K562 (cell line): Measurements from ENCODE around the gene CHI3L1. TPM values are rescaled to one million over a fixed set of nuclear protein-coding genes. Genes with fewer than 3 reads are reported as not detected.

Experiments
- ATAC-seq: fragments of 200-7000 bp; cut with Tn5 transposase; 3 replicates; pipeline ENCODE4 v1.9.1; 2020; ENCODE audit warnings: moderate library complexity
- BruUV-seq: library from RNA; stranded (reverse); fragments of 400-500 nt; replicated peaks from 2 replicates; lab custom pipeline; 2021; lab: Mats Ljungman, UMichigan
- CTCF ChIA-PET: fragments of 300-600 bp; formaldehyde crosslinking; extraction: SDS; loops from one replicate; lab custom pipeline; 2021; ENCODE audit warnings: low intra/inter-chr PET ratio; lab: Yijun Ruan, JAX
- POLR2A ChIA-PET: fragments of 300-600, 350-650 bp; sonication (Branson Sonifier 250); formaldehyde crosslinking; extraction: SDS; loops from one replicate; lab custom pipeline; 2021; ENCODE audit warnings: antibody characterized with exemption, inconsistent platforms; lab: Yijun Ruan, JAX
- DNase-seq, 4 experiments: peaks; one replicate each; pipeline versions ENCODE4 v3.0.0 to v3.0.0-alpha.2; 2011 to 2018; ENCODE audit warnings: low spot score in 3 of 4, mixed read lengths in 3 of 4; ENCODE audit errors: extremely low read depth in 1 of 4
- FAIRE-seq: peaks from 2 replicates; lab custom pipeline; 2011; peaks lifted over from hg19 to GRCh38; lab: Jason Lieb, UNC
- H2AFZ ChIP-seq: 2 replicates; pipeline ENCODE4 v1.6.0; 2011; ENCODE audit warnings: low read depth, low read length, control low read depth, inconsistent platforms
- H3K27ac ChIP-seq: fragments of 200-600 bp; 3 replicates; pipeline ENCODE4 v1.8.0; 2011; ENCODE audit warnings: low read depth, mild to moderate bottlenecking, control low read depth, inconsistent platforms, low read length, moderate library complexity, mixed read lengths; ENCODE audit errors: extremely low read depth
- H3K27me3 ChIP-seq, 2 experiments: fragments of 300-600 bp in 1 of 2; 2 replicates in 1 of 2; 3 replicates in 1 of 2; pipeline versions ENCODE4 v1.6.0 to v1.8.0; 2011; ENCODE audit warnings: inconsistent platforms in 2 of 2, low read length in 2 of 2, mild to moderate bottlenecking in 1 of 2, mixed read lengths in 1 of 2, moderate library complexity in 1 of 2; ENCODE audit not compliant: control insufficient read depth in 2 of 2, insufficient read depth in 2 of 2
- H3K36me3 ChIP-seq: fragments of 300-600 bp; 3 replicates; pipeline ENCODE4 v1.8.0; 2011; ENCODE audit warnings: mild to moderate bottlenecking, low read length, inconsistent platforms; ENCODE audit not compliant: control insufficient read depth, insufficient read depth
- H3K4me1 ChIP-seq, 2 experiments: fragments of 200-600 bp in 1 of 2; replicated peaks in 1 of 2; 2 replicates in 1 of 2; 3 replicates in 1 of 2; pipeline versions ENCODE4 v1.5.1 to v1.8.0; 2011; ENCODE audit warnings: inconsistent platforms in 2 of 2, low read length in 2 of 2, mild to moderate bottlenecking in 1 of 2, mixed read lengths in 1 of 2, moderate library complexity in 1 of 2; ENCODE audit not compliant: control insufficient read depth in 2 of 2, insufficient read depth in 2 of 2
- H3K4me2 ChIP-seq: 2 replicates; pipeline ENCODE4 v1.6.1; 2011; ENCODE audit warnings: low read length, control low read depth, inconsistent platforms, mixed read lengths; ENCODE audit not compliant: insufficient read depth
- H3K4me3 ChIP-seq: fragments of 200-600 bp; sonication (generic), shearing (Covaris generic); 2 replicates; pipeline ENCODE4 v1.5.1; 2016; ENCODE audit warnings: control low read depth, inconsistent platforms
- H3K79me2 ChIP-seq: fragments of 200-600 bp; 3 replicates; pipeline ENCODE4 v1.8.0; 2011; ENCODE audit warnings: low read length, inconsistent platforms; ENCODE audit not compliant: control insufficient read depth, insufficient read depth
- H3K9ac ChIP-seq, 2 experiments: 2 replicates each; pipeline versions ENCODE4 v1.6.0 to v1.6.1; 2011; ENCODE audit warnings: low read depth in 2 of 2, low read length in 2 of 2, control low read depth in 1 of 2, inconsistent platforms in 1 of 2, mild to moderate bottlenecking in 1 of 2, mixed read lengths in 1 of 2; ENCODE audit not compliant: insufficient read depth in 1 of 2
- H3K9me1 ChIP-seq: one replicate; pipeline ENCODE4 v1.6.0; 2011; ENCODE audit warnings: inconsistent platforms, mild to moderate bottlenecking, low read length, moderate library complexity; ENCODE audit not compliant: control insufficient read depth, insufficient read depth
- H3K9me3 ChIP-seq: replicated peaks from 2 replicates; pipeline ENCODE4 v1.5.1; 2011; ENCODE audit warnings: low read depth, low read length, inconsistent platforms; ENCODE audit not compliant: control insufficient read depth, insufficient read depth
- H4K20me1 ChIP-seq: replicated peaks from 2 replicates; pipeline ENCODE4 v1.6.1; 2011; ENCODE audit warnings: low read length, inconsistent platforms, mixed read lengths; ENCODE audit not compliant: control insufficient read depth, insufficient read depth
- C11orf30 ChIP-seq: fragments of 450-650 bp; IDR thresholded peaks from 2 replicates; pipeline ENCODE4 v1.6.1; 2016; ENCODE audit warnings: low read depth, mild to moderate bottlenecking
- CEBPB ChIP-seq: fragments of 450-650 bp; IDR thresholded peaks from 2 replicates; pipeline ENCODE4 v1.6.1; 2016; ENCODE audit warnings: missing genetic modification characterization, missing compliant biosample characterization
- ELF1 ChIP-seq: fragments of 200-800 bp; sonication (Bioruptor generic); IDR thresholded peaks from 2 replicates; pipeline ENCODE4 v1.6.1; 2016; ENCODE audit warnings: missing genetic modification characterization, missing compliant biosample characterization
- ELF4 ChIP-seq: fragments of 450-650 bp; formaldehyde crosslinking; IDR thresholded peaks from 2 replicates; pipeline ENCODE4 v1.4.0; 2022; ENCODE audit warnings: missing genetic modification characterization
- EWSR1 ChIP-seq: fragments of 450-650 bp; IDR thresholded peaks from 2 replicates; pipeline ENCODE4 v1.6.1; 2018; ENCODE audit warnings: borderline replicate concordance, mild to moderate bottlenecking, low read depth, moderate library complexity; ENCODE audit not compliant: partially characterized antibody
- HMG20B ChIP-seq: fragments of 250-450 bp; sonication (Bioruptor Pico); IDR thresholded peaks from 2 replicates; pipeline ENCODE4 v1.5.0; 2021; ENCODE audit warnings: mild to moderate bottlenecking
- HNRNPL ChIP-seq: fragments of 200-400 bp; formaldehyde crosslinking; IDR thresholded peaks from 2 replicates; pipeline ENCODE4 v1.6.1; 2017; ENCODE audit warnings: low read depth, mild to moderate bottlenecking, low read length
- MCM3 ChIP-seq: fragments of 450-650 bp; IDR thresholded peaks from 2 replicates; pipeline ENCODE4 v1.6.1; 2016
- MED1 ChIP-seq: sonication (generic); formaldehyde crosslinking; IDR thresholded peaks from 2 replicates; pipeline ENCODE4 v1.8.1; 2023; ENCODE audit warnings: missing genetic modification reagents, borderline replicate concordance
- POLR3A ChIP-seq: IDR thresholded peaks from 2 replicates; pipeline ENCODE4 v1.6.1; 2011; ENCODE audit warnings: borderline replicate concordance, mild to moderate bottlenecking, moderate library complexity; ENCODE audit not compliant: insufficient read length, insufficient read depth; ENCODE audit errors: extremely low read depth
- USF1 ChIP-seq: sonication (generic); formaldehyde crosslinking; IDR thresholded peaks from 2 replicates; pipeline ENCODE4 v1.9.0; 2022; ENCODE audit warnings: mild to moderate bottlenecking, missing genetic modification reagents
- ZKSCAN1 ChIP-seq: fragments of 150-350 bp; IDR thresholded peaks from 2 replicates; pipeline ENCODE4 v1.6.1; 2016; ENCODE audit warnings: low read depth, low read length
- ZNF347 ChIP-seq: fragments of 450-650 bp; formaldehyde crosslinking; IDR thresholded peaks from 2 replicates; pipeline ENCODE4 v1.4.0; 2020; ENCODE audit warnings: low read depth, mild to moderate bottlenecking, moderate library complexity
- ZNF589 ChIP-seq: fragments of 200-800 bp; sonication (Bioruptor generic); IDR thresholded peaks from 2 replicates; pipeline ENCODE4 v1.6.1; 2016; ENCODE audit warnings: low read depth, missing genetic modification characterization, missing compliant biosample characterization
- ZNF77 ChIP-seq: fragments of 250-450 bp; sonication (Bioruptor Pico); IDR thresholded peaks from 2 replicates; pipeline ENCODE4 v1.5.0; 2020
- ZZZ3 ChIP-seq: fragments of 450-650 bp; IDR thresholded peaks from 2 replicates; pipeline ENCODE4 v1.6.1; 2016; ENCODE audit warnings: antibody characterized with exemption, mild to moderate bottlenecking, moderate library complexity
- WGBS: fragments of 100-300 bp; shearing (Covaris generic); methylation state at CpG from one replicate; pipeline ENCODE4 v1.1.6; 2016; ENCODE audit warnings: low coverage, mixed read lengths; ENCODE audit not compliant: insufficient coverage; ENCODE audit errors: missing lambda C conversion rate; 5-methylcytosine and 5-hydroxymethylcytosine counted together
- in situ Hi-C: fragments of 300-500 bp; cut with MboI; formaldehyde crosslinking; loops from 4 replicates; pipeline ENCODE4 v1.15.0; 2018; ENCODE audit warnings: inconsistent platforms, mixed read lengths
- intact Hi-C: fragments of 100-400 bp; cut with micrococcal nuclease; formaldehyde crosslinking; loops from 2 replicates; pipeline ENCODE4 v1.14.2; 2022
- polyA plus RNA-seq, 8 experiments: library from polyadenylated mRNA; depleted of rRNA in 4 of 8; stranded (reverse) in 5 of 8; unstranded in 3 of 8; fragments of >200 nt; fragmentation: Nextera tagmentation in 2 of 8; fragmentation: Illumina TruSeq in 1 of 8; extraction: Ambion mirVana in 2 of 8; extraction: Trizol in 1 of 8; gene quantifications; 2 replicates each; pipeline versions ENCODE4 v1.2.1 to v1.2.3, GENCODE V29; 2011 to 2014; ENCODE audit warnings: inconsistent platforms in 1 of 8, missing spikeins in 1 of 8
- total RNA-seq, 7 experiments: library from RNA; depleted of rRNA in 6 of 7; stranded (reverse); fragments of >200 nt in 6 of 7; fragmentation: Illumina TruSeq in 2 of 7; extraction: Trizol in 2 of 7; gene quantifications; 2 replicates each; pipeline versions ENCODE4 v1.2.1 to v1.2.3, GENCODE V29; 2011 to 2021; ENCODE audit warnings: low replicate concordance in 1 of 7
- TF ChIP-seq, protein P1 (sequence below): sonication (generic); formaldehyde crosslinking; IDR thresholded peaks from 2 replicates; pipeline ENCODE4 v1.8.0; 2022; ENCODE audit warnings: missing genetic modification reagents, mild to moderate bottlenecking, moderate library complexity, borderline replicate concordance
- TF ChIP-seq, protein P2 (sequence below): fragments of 250-450 bp; sonication (Bioruptor Pico); IDR thresholded peaks from 2 replicates; pipeline ENCODE4 v1.5.0; 2021; ENCODE audit warnings: mild to moderate bottlenecking, moderate library complexity

CHI3L1 gene
- total and polyA plus RNA-seq, 9 of the 15 experiments (the other 6 are each of a cell fraction or from before 2014, with no cell fraction given), result not detected

DNA sequence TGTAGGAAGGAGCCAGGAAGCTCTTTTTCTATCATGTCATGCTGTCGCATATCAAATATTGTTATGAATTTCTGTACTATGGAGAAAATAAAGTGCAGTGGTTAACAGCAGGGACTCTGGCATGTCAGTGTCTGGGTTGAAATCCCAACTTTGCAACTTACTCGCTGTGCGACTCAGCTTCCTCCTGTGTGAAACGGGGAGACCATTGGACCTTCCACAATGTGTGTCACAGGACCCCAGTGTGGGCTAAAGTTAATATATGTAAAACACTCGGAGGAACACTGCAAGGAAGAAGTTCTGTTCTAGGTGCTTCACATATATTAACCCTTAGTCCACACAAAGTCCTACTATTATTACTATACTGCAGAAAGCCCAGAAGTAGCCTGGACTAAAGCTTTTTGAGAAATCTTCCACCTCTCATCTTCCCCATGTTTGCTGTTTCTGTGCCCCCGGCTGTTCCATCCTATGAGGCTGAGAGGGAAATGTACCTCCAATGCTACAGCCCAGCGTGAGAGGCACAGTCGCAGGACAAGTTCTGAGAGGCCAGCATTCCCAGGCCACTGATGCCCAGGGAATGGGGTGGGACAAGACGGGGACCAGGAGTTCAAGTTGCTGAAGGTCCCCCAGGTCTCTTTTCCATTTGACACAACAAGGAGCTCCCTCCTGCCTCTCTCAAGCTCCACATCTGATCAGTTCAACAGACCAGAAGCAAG, 41.0 kb upstream of the CHI3L1 start:
- no peak for ATAC-seq
- H4K20me1 ChIP-seq, result no peaks in the 10 kb centered on the region; the same call in 1 of the 2 replicates
- no peak overlapping the region for H3K9ac ChIP-seq
- in situ Hi-C loops, result no loop called here
- H3K4me3 ChIP-seq, result no peak overlapping the region
- H3K36me3 ChIP-seq, result no peaks in the 10 kb centered on the region
- H3K9me1 ChIP-seq, result no peaks in the 10 kb centered on the region
- ChIA-PET CTCF (no interaction called here), POLR2A (interaction anchor here (0.6 to 1.3 kb wide), 4 partner anchors 16 to 101 kb away, joined by 3 read pairs; no protein-coding TSS in a partner anchor)
- 0% methylated on average over 9 of the region's 9 CpGs for WGBS
- H2AFZ ChIP-seq, result no peak overlapping the region
- H3K79me2 ChIP-seq, result no peaks in the 10 kb centered on the region
- TF ChIP-seq, protein P1, sequence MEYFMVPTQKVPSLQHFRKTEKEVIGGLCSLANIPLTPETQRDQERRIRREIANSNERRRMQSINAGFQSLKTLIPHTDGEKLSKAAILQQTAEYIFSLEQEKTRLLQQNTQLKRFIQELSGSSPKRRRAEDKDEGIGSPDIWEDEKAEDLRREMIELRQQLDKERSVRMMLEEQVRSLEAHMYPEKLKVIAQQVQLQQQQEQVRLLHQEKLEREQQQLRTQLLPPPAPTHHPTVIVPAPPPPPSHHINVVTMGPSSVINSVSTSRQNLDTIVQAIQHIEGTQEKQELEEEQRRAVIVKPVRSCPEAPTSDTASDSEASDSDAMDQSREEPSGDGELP (CRISPR knock-in tag), result no peak
- TF ChIP-seq ZNF77 (CRISPR knock-in tag), result no peak
- TF ChIP-seq MED1 (CRISPR knock-in tag), result no peak
- TF ChIP-seq HMG20B (CRISPR knock-in tag), result no peak
- no peak for TF ChIP-seq POLR3A
- TF ChIP-seq, protein P2, sequence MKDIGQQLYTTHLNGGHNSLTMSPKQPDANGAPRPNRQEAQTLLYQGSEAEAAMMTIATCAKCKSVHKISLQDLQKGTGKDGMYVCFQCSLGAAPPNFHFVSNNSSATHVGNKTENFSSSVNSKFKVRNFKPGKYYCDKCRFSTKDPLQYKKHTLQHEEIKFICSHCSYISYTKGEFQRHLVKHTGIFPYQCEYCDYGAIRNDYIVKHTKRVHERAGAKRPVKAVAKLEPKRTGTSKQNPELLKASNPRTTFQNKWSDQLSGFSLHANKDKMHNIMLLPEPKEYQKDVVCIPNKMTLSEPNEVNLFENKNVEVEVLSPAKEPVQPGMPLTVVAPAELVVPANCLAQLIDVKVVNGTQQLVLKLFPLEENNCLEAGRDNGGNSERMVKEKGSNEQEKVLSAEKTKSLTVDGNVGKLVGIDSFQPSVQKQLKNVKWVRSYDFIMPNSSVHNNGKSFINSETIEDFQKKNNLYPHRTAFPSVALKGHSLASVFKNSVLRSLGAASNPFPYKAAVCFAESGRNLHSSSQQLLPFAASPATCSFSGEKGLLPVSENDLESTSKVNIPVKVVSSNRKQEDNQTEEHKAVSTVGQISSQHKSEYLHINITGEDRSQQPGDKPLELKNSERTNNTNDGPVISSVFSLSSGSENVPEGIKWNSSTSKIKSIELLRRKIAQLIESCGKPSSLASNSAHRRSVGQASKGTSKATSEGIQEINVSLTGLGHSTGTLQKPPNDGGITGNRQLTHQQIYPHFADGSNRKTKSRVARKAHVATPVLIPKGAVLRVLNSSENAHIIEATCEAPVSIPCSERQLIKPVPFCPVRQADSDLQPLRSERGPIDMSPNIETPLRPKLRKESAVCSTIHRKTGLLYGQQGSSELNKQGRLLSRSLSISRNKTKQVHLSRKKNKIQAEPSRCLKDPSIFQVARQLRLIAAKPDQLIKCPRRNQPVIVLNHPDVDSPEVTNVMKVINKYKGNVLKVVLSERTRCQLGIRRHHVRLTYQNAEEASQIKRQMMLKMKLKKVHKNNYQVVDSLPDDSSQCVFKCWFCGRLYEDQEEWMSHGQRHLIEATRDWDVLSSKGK (CRISPR knock-in tag), result no peak
- TF ChIP-seq ZZZ3, result no peak
- TF ChIP-seq EWSR1, result no peak
- no peak for TF ChIP-seq ZKSCAN1
- no peak for TF ChIP-seq ELF4 (CRISPR knock-in tag)
- TF ChIP-seq ZNF589 (CRISPR knock-in tag), result no peak
- no peak for TF ChIP-seq USF1 (CRISPR knock-in tag)
- no peak for TF ChIP-seq HNRNPL
- no peak for TF ChIP-seq MCM3
- TF ChIP-seq CEBPB, result no peak
- no peak for TF ChIP-seq C11orf30
- TF ChIP-seq ZNF347 (CRISPR knock-in tag), result no peak
- TF ChIP-seq ELF1 (tag), result no peak
- no peak for FAIRE-seq
- intact Hi-C loops, result no loop called here
- no peak for DNase-seq
- H3K9me3 ChIP-seq, result no peaks in the 10 kb centered on the region
- H3K4me2 ChIP-seq, result no peak overlapping the region
- no peaks in the 10 kb centered on the region for H3K4me1 ChIP-seq
- H3K27me3 ChIP-seq, result peaks cover 21 to 68% of the 10 kb centered on the region in 2 experiments; a peak in 4 of 5 replicates
- H3K27ac ChIP-seq, result no peak overlapping the region
- BruUV-seq, result no TSS peak
